GM12878 (cell line): Measurements from ENCODE around the gene ZSCAN10. TPM values are rescaled to one million over a fixed set of nuclear protein-coding genes. Genes with fewer than 3 reads are reported as not detected.

ENCODE experiments used
- BHLHE40 ChIP-seq, 2 experiments: fragments of 450-650 bp in 1 of 2; IDR thresholded peaks; 2 replicates each; pipeline ENCODE4 v1.6.1; 2011 to 2017; ENCODE audit warnings: low read depth in 2 of 2, borderline replicate concordance in 1 of 2, improper control_type of control experiment in 1 of 2, low read length in 1 of 2, mild to moderate bottlenecking in 1 of 2
- CHD2 ChIP-seq: IDR thresholded peaks from 2 replicates; pipeline ENCODE4 v1.6.1; 2011; ENCODE audit warnings: low read depth, low read length, improper control_type of control experiment, borderline replicate concordance
- CREB1 ChIP-seq: IDR thresholded peaks from 2 replicates; pipeline ENCODE4 v1.6.1; 2012; ENCODE audit warnings: low read depth, mild to moderate bottlenecking, inconsistent platforms
- CREM ChIP-seq: IDR thresholded peaks from 2 replicates; pipeline ENCODE4 v1.6.1; 2014; ENCODE audit warnings: antibody characterized with exemption, low read depth
- CTCF ChIP-seq, 3 experiments: IDR thresholded peaks in 2 of 3; conservative IDR thresholded peaks in 1 of 3; 2 replicates each; pipeline ENCODE4 v1.5.1; 2011; ENCODE audit warnings: low read depth in 3 of 3, low read length in 3 of 3, mild to moderate bottlenecking in 3 of 3, control low read depth in 2 of 3, moderate library complexity in 2 of 3, inconsistent platforms in 1 of 3, mixed read lengths in 1 of 3; ENCODE audit not compliant: control insufficient read depth in 2 of 3, insufficient read depth in 1 of 3; ENCODE audit errors: extremely low read depth in 1 of 3
- DPF2 ChIP-seq: fragments of 450-650 bp; IDR thresholded peaks from 2 replicates; pipeline ENCODE4 v1.6.1; 2017; ENCODE audit warnings: mild to moderate bottlenecking
- GABPA ChIP-seq: IDR thresholded peaks from 2 replicates; pipeline ENCODE4 v1.6.1; 2014; ENCODE audit warnings: antibody characterized with exemption, low read depth, mild to moderate bottlenecking, inconsistent platforms
- HDGF ChIP-seq: fragments of 450-650 bp; IDR thresholded peaks from 2 replicates; pipeline ENCODE4 v1.6.1; 2016; ENCODE audit warnings: antibody characterized with exemption
- KLF5 ChIP-seq: fragments of 450-650 bp; IDR thresholded peaks from 2 replicates; pipeline ENCODE4 v1.6.1; 2014; ENCODE audit warnings: mild to moderate bottlenecking; ENCODE audit not compliant: partially characterized antibody
- LARP7 ChIP-seq: fragments of 450-650 bp; IDR thresholded peaks from 2 replicates; pipeline ENCODE4 v1.6.1; 2017; ENCODE audit warnings: mild to moderate bottlenecking
- MEF2B ChIP-seq: fragments of 450-650 bp; IDR thresholded peaks from 2 replicates; pipeline ENCODE4 v1.6.1; 2018; ENCODE audit warnings: mild to moderate bottlenecking, moderate library complexity; ENCODE audit not compliant: partially characterized antibody, poor library complexity, severe bottlenecking
- MXI1 ChIP-seq: fragments of 150-350 bp; IDR thresholded peaks from 2 replicates; pipeline ENCODE4 v1.6.1; 2011; ENCODE audit warnings: low read depth, mild to moderate bottlenecking, inconsistent platforms, low read length, improper control_type of control experiment
- MYB ChIP-seq: fragments of 150-350 bp; IDR thresholded peaks from 2 replicates; pipeline ENCODE4 v1.6.1; 2014; ENCODE audit warnings: mild to moderate bottlenecking, low read depth, low read length, borderline replicate concordance
- MYC ChIP-seq: IDR thresholded peaks from 2 replicates; pipeline ENCODE4 v1.6.1; 2011; ENCODE audit warnings: mild to moderate bottlenecking, low read length, moderate library complexity, inconsistent platforms; ENCODE audit not compliant: insufficient read depth, insufficient replicate concordance, insufficient read length, severe bottlenecking
- NBN ChIP-seq: fragments of 450-650 bp; IDR thresholded peaks from 2 replicates; pipeline ENCODE4 v1.6.1; 2016
- NR2C1 ChIP-seq: fragments of 450-650 bp; IDR thresholded peaks from 2 replicates; pipeline ENCODE4 v1.6.1; 2017; ENCODE audit warnings: antibody characterized with exemption, mild to moderate bottlenecking, moderate library complexity
- NR2C2 ChIP-seq: IDR thresholded peaks from 2 replicates; pipeline ENCODE4 v1.6.1; 2011; ENCODE audit warnings: borderline replicate concordance, low read depth; ENCODE audit not compliant: control insufficient read depth, insufficient read length
- PML ChIP-seq: IDR thresholded peaks from 2 replicates; pipeline ENCODE4 v1.6.1; 2012; ENCODE audit warnings: low read length, inconsistent platforms
- RAD21 ChIP-seq: IDR thresholded peaks from 2 replicates; pipeline ENCODE4 v1.6.1; 2011; ENCODE audit warnings: mild to moderate bottlenecking, low read depth, low read length, moderate library complexity; ENCODE audit not compliant: insufficient read depth
- RBBP5 ChIP-seq: fragments of 200-600 bp; sonication (generic); conservative IDR thresholded peaks from 2 replicates; pipeline ENCODE4 v1.6.1; 2016
- RUNX3 ChIP-seq: IDR thresholded peaks from 2 replicates; pipeline ENCODE4 v1.6.1; 2012; ENCODE audit warnings: low read length, inconsistent platforms
- SIN3A ChIP-seq: IDR thresholded peaks from 2 replicates; pipeline ENCODE4 v1.6.1; 2012; ENCODE audit warnings: low read depth, low read length, improper control_type of control experiment
- SP1 ChIP-seq: IDR thresholded peaks from one replicate; pipeline ENCODE4 v1.6.1; 2011; ENCODE audit warnings: low read depth, low read length
- SPI1 ChIP-seq: IDR thresholded peaks from 2 replicates; pipeline ENCODE4 v1.6.1; 2011; ENCODE audit warnings: low read depth, mild to moderate bottlenecking, low read length, moderate library complexity, borderline replicate concordance; ENCODE audit not compliant: insufficient read depth
- STAT1 ChIP-seq: fragments of 450-650 bp; conservative IDR thresholded peaks from 2 replicates; pipeline ENCODE4 v1.6.1; 2014; ENCODE audit warnings: antibody characterized with exemption, mild to moderate bottlenecking
- USF1 ChIP-seq: IDR thresholded peaks from 2 replicates; pipeline ENCODE4 v1.6.1; 2011; ENCODE audit warnings: borderline replicate concordance, low read depth, mild to moderate bottlenecking, moderate library complexity, mixed read lengths, low read length; ENCODE audit not compliant: insufficient read depth; ENCODE audit errors: extremely low read length
- WRNIP1 ChIP-seq: IDR thresholded peaks from 2 replicates; pipeline ENCODE4 v1.6.1; 2011; ENCODE audit warnings: low read depth, low read length, improper control_type of control experiment, borderline replicate concordance
- ZSCAN29 ChIP-seq: fragments of 450-650 bp; IDR thresholded peaks from 2 replicates; pipeline ENCODE4 v1.6.1; 2017; ENCODE audit warnings: mild to moderate bottlenecking, moderate library complexity
- polyA plus RNA-seq, 11 experiments: library from polyadenylated mRNA; depleted of rRNA in 4 of 11; unstranded in 6 of 11; stranded (reverse) in 5 of 11; fragments of >200 nt; fragmentation: Nextera tagmentation in 4 of 11; fragmentation: Illumina TruSeq in 1 of 11; extraction: Ambion mirVana in 4 of 11; extraction: Trizol in 1 of 11; gene quantifications; 1 replicate in 1 of 11; 2 replicates in 10 of 11; pipeline versions ENCODE4 v1.2.1 to v1.2.3, GENCODE V29; 2011 to 2016; ENCODE audit warnings: inconsistent platforms in 2 of 11, missing spikeins in 2 of 11, low read depth in 1 of 11
- total RNA-seq, 4 experiments: library from RNA; depleted of rRNA in 3 of 4; stranded (reverse); fragments of >200 nt in 3 of 4; fragmentation: Illumina TruSeq in 1 of 4; extraction: Trizol in 1 of 4; gene quantifications; 2 replicates each; pipeline versions ENCODE4 v1.2.1 to v1.2.3, GENCODE V29; 2013 to 2021

ZSCAN10 gene
- total and polyA plus RNA-seq, 10 of the 15 experiments (the other 5 are each of a cell fraction or from before 2014, with no cell fraction given): 0.06 to 0.33 TPM; not detected in 8

- TF ChIP-seq KLF5 (peak; percentile 24), ZSCAN29 (no peak), LARP7 (0 out of 2 replicates have a peak, but pooled peaks have one; percentile 37), SPI1 (no peak; the same call in 1 of the 2 replicates), CREM (peak; percentile 43; the same call in 1 of the 2 replicates), RBBP5 (no peak), SIN3A (0 out of 2 replicates have a peak, but pooled peaks have one; percentile 49), CHD2 (0 out of 2 replicates have a peak, but pooled peaks have one; percentile 31), RAD21 (peak; percentile 83), GABPA (peak; percentile 47; the same call in 1 of the 2 replicates), WRNIP1 (peak; percentile 45; the same call in 1 of the 2 replicates), MEF2B (no peak), DPF2 (no peak), NBN (peak; percentile 61; the same call in 1 of the 2 replicates), MXI1 (peak; percentile 61), MYB (no peak; the same call in 1 of the 2 replicates), MYC (no peak), RUNX3 (no peak; the same call in 1 of the 2 replicates), NR2C1 (no peak), CREB1 (peak; percentile 50; the same call in 1 of the 2 replicates), PML (peak; percentile 40; the same call in 1 of the 2 replicates), STAT1 (no peak), USF1 (no peak), SP1 (no peak), NR2C2 (no peak), BHLHE40 (IDR thresholded peaks at IDR 0.05; ENCODE audit: borderline replicate concordance in 1 of 2, low read depth in 2 of 2, low read length in 1 of 2) (peak; percentile 35 to 59; a peak in 2 of 4 replicates), HDGF (peak; percentile 52; the same call in 1 of the 2 replicates), CTCF (IDR thresholded peaks at IDR 0.05 in 2 of 3, conservative IDR thresholded peaks at IDR 0.05 in 1 of 3; ENCODE audit: control insufficient read depth in 2 of 3, extremely low read depth in 1 of 3, insufficient read depth in 1 of 3, low read depth in 3 of 3, low read length in 3 of 3) (peak; percentile 91 to 95 (median 94))
These were observed 30.3 kb upstream of the ZSCAN10 start (continued) for GRCh38 chr16:3129137-3130131.
